ENCODE results near the gene IFRD2. TPM values are rescaled to one million over a fixed set of nuclear protein-coding genes. Genes with fewer than 3 reads are reported as not detected.

Gene IFRD2
- total and polyA plus RNA-seq, 2 of the 13 experiments (the other 11 are each of a cell fraction or from before 2014, with no cell fraction given), result 32.8 to 96.1 TPM

DNA sequence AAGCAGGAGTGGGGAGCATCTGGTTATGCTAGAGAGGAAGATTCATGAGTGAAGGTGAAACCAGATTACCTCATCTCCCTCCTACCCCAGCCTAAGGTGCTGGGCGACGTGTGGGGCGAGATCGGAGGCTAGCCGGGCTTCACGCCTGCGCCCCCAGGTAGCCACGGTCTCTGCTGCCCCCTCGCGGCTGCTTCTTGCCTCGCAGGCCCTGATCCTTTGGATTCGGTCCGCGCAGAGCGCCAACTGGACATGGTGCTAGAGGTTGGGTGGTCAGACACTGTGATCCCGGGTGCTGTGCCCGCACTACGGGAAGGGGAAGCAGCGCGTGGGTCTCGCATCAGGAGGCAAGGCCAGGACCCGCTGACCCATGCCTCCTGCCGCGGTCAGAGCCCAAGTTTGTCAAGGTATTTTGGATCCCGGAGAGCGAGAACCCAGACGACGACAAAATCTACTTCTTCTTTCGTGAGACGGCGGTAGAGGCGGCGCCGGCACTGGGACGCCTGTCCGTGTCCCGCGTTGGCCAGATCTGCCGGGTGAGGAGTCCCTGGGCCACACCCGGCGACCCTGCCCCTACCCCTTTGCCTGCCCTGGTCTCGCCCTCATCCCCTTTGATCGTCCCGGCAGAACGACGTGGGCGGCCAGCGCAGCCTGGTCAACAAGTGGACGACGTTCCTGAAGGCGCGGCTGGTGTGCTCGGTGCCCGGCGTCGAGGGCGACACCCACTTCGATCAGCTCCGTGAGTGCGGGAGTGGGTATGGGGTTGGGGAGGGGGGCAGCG lies 19.1 kb downstream of the IFRD2 start (continued):
- TF ChIP-seq, protein P1, sequence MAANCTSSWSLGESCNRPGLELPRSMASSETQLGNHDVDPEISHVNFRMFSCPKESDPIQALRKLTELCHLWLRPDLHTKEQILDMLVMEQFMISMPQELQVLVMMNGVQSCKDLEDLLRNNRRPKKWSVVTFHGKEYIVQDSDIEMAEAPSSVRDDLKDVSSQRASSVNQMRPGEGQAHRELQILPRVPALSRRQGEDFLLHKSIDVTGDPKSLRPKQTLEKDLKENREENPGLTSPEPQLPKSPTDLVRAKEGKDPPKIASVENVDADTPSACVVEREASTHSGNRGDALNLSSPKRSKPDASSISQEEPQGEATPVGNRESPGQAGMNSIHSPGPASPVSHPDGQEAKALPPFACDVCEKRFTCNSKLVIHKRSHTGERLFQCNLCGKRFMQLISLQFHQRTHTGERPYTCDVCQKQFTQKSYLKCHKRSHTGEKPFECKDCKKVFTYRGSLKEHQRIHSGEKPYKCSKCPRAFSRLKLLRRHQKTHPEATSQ (CRISPR knock-in tag; IDR thresholded peaks at IDR 0.05; ENCODE audit: borderline replicate concordance), result no peak
- no peak for TF ChIP-seq GLI4 (CRISPR knock-in tag; IDR thresholded peaks at IDR 0.05; ENCODE audit: borderline replicate concordance)
- no peak for TF ChIP-seq ZNF678 (CRISPR knock-in tag; IDR thresholded peaks at IDR 0.05)
- TF ChIP-seq MXI1 (IDR thresholded peaks at IDR 0.05; ENCODE audit: borderline replicate concordance, low read depth, low read length), result peak; percentile 72; the same call in 1 of the 3 replicates
- no peak for TF ChIP-seq ASH2L (IDR thresholded peaks at IDR 0.05; ENCODE audit: insufficient read length, low read depth, low read length)
- no peak for TF ChIP-seq ZNF816 (CRISPR knock-in tag; IDR thresholded peaks at IDR 0.05; ENCODE audit: borderline replicate concordance)
- TF ChIP-seq, protein P2, sequence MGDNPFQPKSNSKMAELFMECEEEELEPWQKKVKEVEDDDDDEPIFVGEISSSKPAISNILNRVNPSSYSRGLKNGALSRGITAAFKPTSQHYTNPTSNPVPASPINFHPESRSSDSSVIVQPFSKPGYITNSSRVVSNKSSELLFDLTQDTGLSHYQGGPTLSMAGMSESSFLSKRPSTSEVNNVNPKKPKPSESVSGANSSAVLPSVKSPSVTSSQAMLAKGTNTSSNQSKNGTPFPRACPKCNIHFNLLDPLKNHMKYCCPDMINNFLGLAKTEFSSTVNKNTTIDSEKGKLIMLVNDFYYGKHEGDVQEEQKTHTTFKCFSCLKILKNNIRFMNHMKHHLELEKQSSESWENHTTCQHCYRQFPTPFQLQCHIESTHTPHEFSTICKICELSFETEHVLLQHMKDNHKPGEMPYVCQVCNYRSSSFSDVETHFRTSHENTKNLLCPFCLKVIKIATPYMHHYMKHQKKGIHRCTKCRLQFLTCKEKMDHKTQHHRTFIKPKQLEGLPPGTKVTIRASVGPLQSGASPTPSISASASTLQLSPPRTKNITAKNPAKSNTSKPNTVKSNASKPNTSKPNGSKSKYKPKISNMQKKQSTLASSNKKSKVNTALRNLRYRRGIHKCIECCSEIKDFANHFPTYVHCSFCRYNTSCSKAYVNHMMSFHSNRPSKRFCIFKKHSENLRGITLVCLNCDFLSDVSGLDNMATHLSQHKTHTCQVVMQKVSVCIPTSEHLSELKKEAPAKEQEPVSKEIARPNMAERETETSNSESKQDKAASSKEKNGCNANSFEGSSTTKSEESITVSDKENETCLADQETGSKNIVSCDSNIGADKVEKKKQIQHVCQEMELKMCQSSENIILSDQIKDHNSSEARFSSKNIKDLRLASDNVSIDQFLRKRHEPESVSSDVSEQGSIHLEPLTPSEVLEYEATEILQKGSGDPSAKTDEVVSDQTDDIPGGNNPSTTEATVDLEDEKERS (CRISPR knock-in tag; IDR thresholded peaks at IDR 0.05), result no peak
- peak; percentile 71; the same call in 1 of the 2 replicates for TF ChIP-seq THAP11 (CRISPR knock-in tag; IDR thresholded peaks at IDR 0.05)
- TF ChIP-seq, protein P3, sequence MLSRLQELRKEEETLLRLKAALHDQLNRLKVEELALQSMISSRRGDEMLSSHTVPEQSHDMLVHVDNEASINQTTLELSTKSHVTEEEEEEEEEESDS (CRISPR knock-in tag; IDR thresholded peaks at IDR 0.05; ENCODE audit: borderline replicate concordance), result no peak
- no peak for TF ChIP-seq CREM (IDR thresholded peaks at IDR 0.05)
- TF ChIP-seq CREM (CRISPR knock-in tag; IDR thresholded peaks at IDR 0.05), result no peak
- 0 out of 2 replicates have a peak, but pooled peaks have one; percentile 59 for TF ChIP-seq ZNF772 (CRISPR knock-in tag; IDR thresholded peaks at IDR 0.05)
- TF ChIP-seq NR2F1 (CRISPR knock-in tag; IDR thresholded peaks at IDR 0.05), result no peak
- 0 out of 2 replicates have a peak, but pooled peaks have one; percentile 19 for TF ChIP-seq CEBPG (CRISPR knock-in tag; IDR thresholded peaks at IDR 0.05)
- TF ChIP-seq ZNF720 (CRISPR knock-in tag; IDR thresholded peaks at IDR 0.05), result no peak
- no peak for TF ChIP-seq ZBTB21 (CRISPR knock-in tag; IDR thresholded peaks at IDR 0.05)
- no peak for TF ChIP-seq MED8 (CRISPR knock-in tag; IDR thresholded peaks at IDR 0.05; ENCODE audit: insufficient replicate concordance)
- TF ChIP-seq, protein P4, sequence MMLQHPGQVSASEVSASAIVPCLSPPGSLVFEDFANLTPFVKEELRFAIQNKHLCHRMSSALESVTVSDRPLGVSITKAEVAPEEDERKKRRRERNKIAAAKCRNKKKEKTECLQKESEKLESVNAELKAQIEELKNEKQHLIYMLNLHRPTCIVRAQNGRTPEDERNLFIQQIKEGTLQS (CRISPR knock-in tag; IDR thresholded peaks at IDR 0.05), result peak; percentile 56; the same call in 1 of the 2 replicates
- TF ChIP-seq MZF1 (CRISPR knock-in tag; IDR thresholded peaks at IDR 0.05; ENCODE audit: borderline replicate concordance), result no peak
- peak; percentile 61; the same call in 1 of the 2 replicates for TF ChIP-seq TBX2 (CRISPR knock-in tag; IDR thresholded peaks at IDR 0.05; ENCODE audit: borderline replicate concordance)
- peak; percentile 81 for TF ChIP-seq ZSCAN25 (CRISPR knock-in tag; IDR thresholded peaks at IDR 0.05)
- TF ChIP-seq, protein P5, sequence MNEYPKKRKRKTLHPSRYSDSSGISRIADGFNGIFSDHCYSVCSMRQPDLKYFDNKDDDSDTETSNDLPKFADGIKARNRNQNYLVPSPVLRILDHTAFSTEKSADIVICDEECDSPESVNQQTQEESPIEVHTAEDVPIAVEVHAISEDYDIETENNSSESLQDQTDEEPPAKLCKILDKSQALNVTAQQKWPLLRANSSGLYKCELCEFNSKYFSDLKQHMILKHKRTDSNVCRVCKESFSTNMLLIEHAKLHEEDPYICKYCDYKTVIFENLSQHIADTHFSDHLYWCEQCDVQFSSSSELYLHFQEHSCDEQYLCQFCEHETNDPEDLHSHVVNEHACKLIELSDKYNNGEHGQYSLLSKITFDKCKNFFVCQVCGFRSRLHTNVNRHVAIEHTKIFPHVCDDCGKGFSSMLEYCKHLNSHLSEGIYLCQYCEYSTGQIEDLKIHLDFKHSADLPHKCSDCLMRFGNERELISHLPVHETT (CRISPR knock-in tag; conservative IDR thresholded peaks at IDR 0.05), result no peak
- TF ChIP-seq, protein P6, sequence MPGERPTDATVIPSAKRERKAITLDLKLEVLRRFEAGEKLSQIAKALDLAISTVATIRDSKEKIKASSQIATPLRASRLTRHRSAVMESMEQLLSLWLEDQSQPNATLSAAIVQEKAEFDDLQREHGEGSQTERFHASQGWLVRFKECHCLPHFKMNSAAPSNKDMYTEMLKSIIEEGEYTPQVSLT (CRISPR knock-in tag; IDR thresholded peaks at IDR 0.05; ENCODE audit: borderline replicate concordance, low read depth), result no peak

Data from HepG2 (cell line).